ENCODE results near the gene ABTB2.
A peak's percentile ranks its signal among the peaks of the same experiment; 100 is the strongest.
"Not testable (repeated sequence)": the region's sequence is repeated elsewhere in the genome, so short reads cannot be mapped to it uniquely, and the experiment has no call there.

Gene ABTB2

GRCh38 chr11:34357701-34358257 lies at the start of gene ABTB2:
TSS of gene ABTB2 (minus strand) at chr11:34358010.
- DNase-seq (ENCODE audit: low read depth): peak; percentile 94

GRCh38 chr11:34407121-34407813 lies 49.5 kb upstream of the ABTB2 start:
- DNase-seq (ENCODE audit: low read depth): no peak

GRCh38 chr11:34406413-34406812 lies 48.6 kb upstream of the ABTB2 start:
- no peak for DNase-seq (ENCODE audit: low read depth)

GRCh38 chr11:34405079-34405858 lies 47.5 kb upstream of the ABTB2 start:
- DNase-seq (ENCODE audit: low read depth): no peak

GRCh38 chr11:34404280-34404679 lies 46.5 kb upstream of the ABTB2 start:
- no peak for DNase-seq (ENCODE audit: low read depth)

- no peak for DNase-seq (ENCODE audit: low read depth)
These were observed 45.6 kb upstream of the ABTB2 start for GRCh38 chr11:34403431-34403830.

GRCh38 chr11:34397811-34398210 lies 40.0 kb upstream of the ABTB2 start:
- DNase-seq (ENCODE audit: low read depth): no peak

GRCh38 chr11:34397120-34397519 lies 39.3 kb upstream of the ABTB2 start:
- DNase-seq (ENCODE audit: low read depth): no peak

GRCh38 chr11:34395916-34396550 lies 38.2 kb upstream of the ABTB2 start:
- DNase-seq (ENCODE audit: low read depth): no peak

- DNase-seq (ENCODE audit: low read depth): no peak
These were observed 37.0 kb upstream of the ABTB2 start for GRCh38 chr11:34394771-34395300.

GRCh38 chr11:34387653-34388052 lies 29.8 kb upstream of the ABTB2 start:
- DNase-seq (ENCODE audit: low read depth): no peak

- not testable (repeated sequence) for DNase-seq (ENCODE audit: low read depth)
These were observed 28.5 kb upstream of the ABTB2 start for GRCh38 chr11:34386356-34386755.

- no peak for DNase-seq (ENCODE audit: low read depth)
These were observed 24.9 kb upstream of the ABTB2 start for GRCh38 chr11:34382532-34383276.

- no peak for DNase-seq (ENCODE audit: low read depth)
These were observed 24.0 kb upstream of the ABTB2 start for GRCh38 chr11:34381775-34382174.

- DNase-seq (ENCODE audit: low read depth): no peak
These were observed 22.9 kb upstream of the ABTB2 start for GRCh38 chr11:34380696-34381095.

- no peak for DNase-seq (ENCODE audit: low read depth)
These were observed 21.7 kb upstream of the ABTB2 start for GRCh38 chr11:34379539-34379938.

GRCh38 chr11:34379079-34379478 lies 21.3 kb upstream of the ABTB2 start:
- no peak for DNase-seq (ENCODE audit: low read depth)

GRCh38 chr11:34373727-34374126 lies 15.9 kb upstream of the ABTB2 start:
- no peak for DNase-seq (ENCODE audit: low read depth)

GRCh38 chr11:34366522-34366921 lies 8.7 kb upstream of the ABTB2 start:
- DNase-seq (ENCODE audit: low read depth): no peak

- DNase-seq (ENCODE audit: low read depth): no peak
These were observed 6.3 kb upstream of the ABTB2 start for GRCh38 chr11:34364102-34364501.

GRCh38 chr11:34363363-34364084 lies 5.7 kb upstream of the ABTB2 start:
- no peak for DNase-seq (ENCODE audit: low read depth)

Data from stimulated activated CD8-positive, alpha-beta memory T cell treated with anti-CD3 and anti-CD28 coated beads, Interleukin-7, amount 100 ng/mL, for 24 hours (primary cell).